Tracheal epithelial cell (primary cell): ENCODE measurements around the gene CEP170. TPM values are rescaled to one million over a fixed set of nuclear protein-coding genes. Genes with fewer than 3 reads are reported as not detected.

Experiments used
- total RNA-seq: library from RNA; depleted of rRNA; stranded (reverse); fragments of >200 nt; gene quantifications from 2 replicates; pipeline ENCODE4 v1.2.1, GENCODE V29; 2014

Gene CEP170
- 22.4 and 30.4 TPM in 2 replicates for total RNA-seq

GRCh38 chr1:243254927-243255790 is at the start of gene CEP170:
CEP170 (minus strand) TSS chr1:243255281; CDS start chr1:243225280, 30,001 bp downstream.

GRCh38 chr1:243255791-243256512 is 871 bp upstream of the CEP170 start, which contains the start of gene SDCCAG8:
SDCCAG8 (plus strand) TSS chr1:243256041; CDS start chr1:243256174, 133 bp downstream.

Other genes starting within 250 kb of the CEP170 start
- 45.6 and 52.1 TPM in 2 replicates for gene SDCCAG8, start 760 bp upstream of the CEP170 start, total RNA-seq